Endometrium (tissue), 2 donors: ENCODE data around the gene CBFA2T2.
A peak's percentile ranks its signal among the peaks of the same experiment; 100 is the strongest.
"Not testable (repeated sequence)": the region's sequence is repeated elsewhere in the genome, so short reads cannot be mapped to it uniquely, and the experiment has no call there.

Experiments used
- FAIRE-seq: peaks from 2 replicates; lab custom pipeline; 2012; peaks lifted over from hg19 to GRCh38; lab: Jason Lieb, UNC
- donor health status: control.
- donor health status: control.

The CBFA2T2 gene

DNA sequence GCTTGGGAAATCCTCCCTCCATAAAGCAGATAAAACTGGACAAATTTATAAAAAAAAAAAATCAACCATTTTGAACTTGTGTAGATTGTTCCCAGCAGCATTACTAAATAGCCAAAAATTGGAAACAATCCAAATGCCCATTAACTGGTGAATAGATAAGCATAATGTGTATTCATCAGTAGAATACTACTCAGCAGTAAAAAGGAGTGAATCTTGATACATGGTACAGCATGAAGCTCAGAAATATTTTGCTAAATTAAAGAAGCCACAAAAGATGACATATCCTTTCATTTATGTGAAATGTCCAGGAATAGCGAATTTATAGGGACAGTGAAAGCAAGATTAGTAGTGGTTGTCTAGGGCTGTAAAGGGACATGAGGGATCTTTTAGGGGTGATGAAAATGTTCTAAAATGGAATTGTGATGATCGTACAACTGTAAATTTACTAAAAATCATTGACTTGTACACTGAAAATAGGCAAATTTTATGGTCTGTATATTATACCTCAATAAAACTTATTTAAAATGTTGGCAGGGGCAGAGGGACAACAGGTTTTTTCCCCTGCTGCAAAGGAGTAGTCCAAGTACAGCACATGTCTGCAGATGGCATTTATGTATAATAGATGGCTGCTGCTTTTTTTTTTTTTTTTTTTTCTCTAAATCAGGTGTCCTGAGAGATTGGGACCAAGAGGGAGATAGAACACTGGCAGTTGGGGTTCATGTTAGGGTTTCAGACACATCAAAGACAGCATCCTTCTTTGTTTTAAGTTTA lies 59.5 kb downstream of the CBFA2T2 start:
- no peak for FAIRE-seq

DNA sequence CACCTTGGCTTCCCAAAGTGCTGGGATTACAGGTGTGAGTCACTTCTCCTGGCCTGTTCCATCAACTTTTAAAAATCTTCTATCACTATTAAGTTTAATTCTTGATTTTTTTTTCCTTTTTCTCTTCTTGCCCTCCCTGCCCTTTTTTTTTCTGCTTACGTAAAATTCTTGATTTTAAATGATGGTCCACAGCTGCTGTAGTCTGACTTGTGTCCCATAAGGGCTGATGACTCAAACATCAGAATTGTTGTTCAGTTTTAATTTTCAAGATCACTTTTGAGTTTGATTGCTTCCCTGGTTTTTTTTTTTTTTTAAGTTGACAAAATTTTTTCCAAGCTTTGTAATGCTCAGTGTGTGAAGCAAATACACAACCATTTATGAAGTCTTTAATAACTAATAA lies 61.9 kb downstream of the CBFA2T2 start:
- FAIRE-seq, result no peak

DNA sequence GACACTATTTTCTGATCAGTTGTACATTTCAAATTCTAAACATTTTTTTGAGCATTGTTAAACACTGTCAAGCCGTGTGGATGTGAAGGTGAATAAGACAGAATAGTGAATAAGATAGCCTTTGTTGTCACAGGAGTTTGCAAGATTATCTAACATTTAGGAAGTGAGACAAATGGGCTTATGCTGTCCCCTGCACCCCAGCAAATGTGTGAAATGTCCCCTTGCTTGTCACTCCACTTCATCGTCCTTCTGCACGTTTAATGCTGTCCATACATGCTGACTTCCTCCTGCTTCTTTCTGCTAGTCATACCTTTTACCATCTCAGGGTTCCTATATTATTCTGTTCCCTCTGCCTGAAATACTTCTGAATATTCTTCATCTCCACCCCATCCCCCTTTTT lies 62.6 kb downstream of the CBFA2T2 start:
- FAIRE-seq, result no peak

DNA sequence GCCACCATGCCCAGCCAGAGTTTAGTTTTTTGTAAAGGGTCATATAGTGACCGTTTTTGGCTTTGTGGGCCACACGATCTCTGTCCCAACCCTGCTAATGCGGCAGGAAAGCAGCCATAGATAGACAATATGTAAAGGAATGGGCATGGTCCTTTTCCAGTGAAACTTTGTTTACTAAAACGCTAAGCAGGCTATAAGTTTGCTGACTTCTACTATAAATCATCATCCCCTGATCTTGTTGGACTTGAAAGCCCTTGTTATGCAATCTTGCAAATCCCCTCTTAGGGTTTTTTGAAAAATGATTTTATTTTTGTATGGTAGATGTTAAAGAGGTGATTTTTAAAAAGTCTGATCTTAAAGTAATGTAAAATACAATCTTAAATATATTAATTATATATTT lies 63.6 kb downstream of the CBFA2T2 start:
- no peak for FAIRE-seq

DNA sequence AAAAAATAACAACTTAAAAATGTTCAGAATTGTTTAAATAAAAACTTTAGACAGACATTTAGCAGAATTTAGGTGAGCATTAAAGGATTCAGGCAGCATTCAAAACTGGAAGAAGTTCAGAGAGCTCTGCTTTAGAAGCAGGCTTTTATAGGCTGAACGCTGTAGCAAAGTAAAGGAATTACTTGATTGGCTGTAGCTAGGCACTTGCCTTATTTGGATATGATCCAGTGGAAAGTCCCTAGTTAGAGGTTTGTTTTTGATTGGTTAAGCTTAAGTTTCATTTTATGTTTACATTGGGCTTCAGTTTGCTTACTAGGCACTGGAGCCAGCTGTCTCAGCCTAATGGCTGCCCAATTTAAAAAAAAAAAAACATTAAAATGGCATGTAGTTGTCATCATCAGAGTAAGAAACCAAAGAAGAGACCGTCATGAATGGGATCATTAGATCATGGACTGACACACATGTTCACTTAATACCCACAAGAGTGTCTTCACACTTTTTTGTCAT lies 65.1 kb downstream of the CBFA2T2 start:
- FAIRE-seq, result peak; percentile 97

DNA sequence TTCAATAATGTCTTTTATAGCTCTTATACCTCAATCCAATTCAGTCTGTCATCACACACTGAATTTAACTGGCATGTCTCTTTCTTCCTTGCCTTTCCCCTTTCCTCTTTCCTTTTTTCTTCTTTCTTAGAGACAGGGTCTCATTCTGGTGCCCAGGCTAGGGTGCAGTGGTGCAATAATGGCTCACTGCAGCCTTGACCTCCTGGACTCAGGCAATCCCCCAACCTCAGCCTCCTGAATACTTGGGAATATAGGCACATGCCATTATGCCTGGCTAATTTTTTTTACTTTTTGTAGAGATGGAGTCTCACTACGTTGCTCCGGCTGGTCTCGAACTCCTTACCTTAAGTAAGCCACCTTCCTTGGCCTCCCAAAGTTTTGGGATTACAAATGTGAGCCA lies 65.9 kb downstream of the CBFA2T2 start:
- FAIRE-seq, result no peak

DNA sequence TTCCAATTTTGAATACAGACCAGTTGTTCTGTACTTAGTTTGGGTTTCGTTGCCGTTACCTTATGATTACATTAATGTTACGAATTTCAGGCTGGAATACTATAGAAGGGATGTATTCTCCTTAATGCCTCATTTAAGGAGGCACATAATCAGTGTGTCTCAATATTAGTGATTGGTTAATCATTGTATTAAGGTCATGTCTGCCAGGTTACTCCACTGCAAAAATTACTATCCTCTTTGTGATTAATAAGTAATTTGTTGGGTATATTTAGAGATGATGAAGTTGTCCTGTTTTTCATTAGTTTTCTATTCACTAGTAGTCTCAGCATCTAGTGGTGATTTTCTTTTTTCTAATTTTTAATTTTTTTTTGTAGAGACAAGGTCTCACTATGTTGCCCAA lies 66.3 kb downstream of the CBFA2T2 start:
- FAIRE-seq, result no peak

DNA sequence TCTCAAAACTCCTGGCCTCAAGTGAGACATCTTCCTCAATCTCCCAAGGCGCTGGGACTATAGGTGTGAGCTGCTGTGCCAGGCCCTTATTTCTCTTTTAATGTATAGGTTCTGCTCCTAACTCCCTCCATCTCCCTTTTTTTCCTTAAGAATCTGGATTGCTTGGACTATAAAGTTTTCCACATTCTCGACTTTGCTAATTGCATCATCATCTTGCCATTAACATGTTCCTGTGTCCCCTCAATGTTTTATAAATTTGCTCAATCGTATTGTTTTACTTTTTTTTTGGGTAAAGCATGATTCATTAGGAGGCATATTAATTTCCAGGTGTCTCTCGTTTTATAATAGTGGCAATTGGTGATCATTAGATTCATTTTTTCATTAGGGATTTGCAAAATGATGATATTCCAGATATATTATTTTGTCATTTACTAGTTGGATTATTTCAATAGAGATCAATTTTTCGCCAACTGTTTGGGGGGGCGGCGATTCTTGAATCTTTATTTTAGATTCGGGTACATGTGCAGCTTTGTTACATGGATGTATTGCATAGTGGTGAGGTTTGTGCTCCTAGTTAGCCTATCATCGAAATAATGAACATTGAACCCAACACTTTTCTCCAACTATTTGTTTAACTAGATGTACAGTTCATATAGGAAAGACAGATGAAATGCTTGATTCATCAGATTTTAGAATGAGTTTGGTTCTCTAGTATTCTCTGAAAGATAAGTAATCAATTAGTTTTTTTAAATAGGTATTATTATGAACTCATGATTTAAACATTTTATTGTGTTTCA lies 68.7 kb downstream of the CBFA2T2 start:
- FAIRE-seq, result no peak

DNA sequence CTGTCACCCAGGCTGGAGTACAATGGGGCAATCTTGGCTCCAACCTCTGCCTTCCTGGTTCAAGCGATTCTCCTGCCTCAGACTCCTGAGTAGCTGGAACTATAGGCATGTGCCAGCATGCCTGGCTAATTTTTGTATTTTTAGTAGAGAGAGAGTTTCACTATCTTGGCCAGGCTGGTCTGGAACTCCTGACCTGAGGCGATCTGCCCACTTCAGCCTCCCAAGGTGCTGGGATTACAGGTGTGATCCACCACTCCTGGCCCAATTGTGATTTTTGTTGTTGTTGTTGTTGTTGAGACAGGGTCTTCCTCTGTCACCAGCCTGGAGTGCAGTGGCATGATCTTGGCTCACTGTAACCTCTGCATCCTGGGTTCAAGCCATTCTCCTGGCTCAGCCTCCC lies 69.3 kb downstream of the CBFA2T2 start:
- no peak for FAIRE-seq

DNA sequence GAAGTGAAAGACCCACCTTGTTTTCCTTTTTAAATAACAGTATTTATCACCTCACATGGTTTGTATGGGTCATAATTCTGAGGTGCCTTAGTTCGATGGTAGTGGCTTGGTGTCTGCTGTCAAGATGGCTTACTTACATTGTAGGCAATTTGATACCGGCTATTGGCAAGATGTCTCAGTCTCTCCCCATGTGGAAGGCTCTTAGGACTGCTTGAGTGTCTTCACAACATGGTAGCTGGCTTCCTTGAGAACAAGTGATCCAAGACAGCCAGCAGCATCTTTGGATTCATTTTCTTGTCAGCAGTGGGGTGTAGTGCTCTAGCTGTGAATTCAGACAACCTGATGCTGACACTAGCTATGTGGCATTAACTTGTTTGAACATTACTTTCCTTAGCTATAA lies 70.1 kb downstream of the CBFA2T2 start:
- no peak for FAIRE-seq

DNA sequence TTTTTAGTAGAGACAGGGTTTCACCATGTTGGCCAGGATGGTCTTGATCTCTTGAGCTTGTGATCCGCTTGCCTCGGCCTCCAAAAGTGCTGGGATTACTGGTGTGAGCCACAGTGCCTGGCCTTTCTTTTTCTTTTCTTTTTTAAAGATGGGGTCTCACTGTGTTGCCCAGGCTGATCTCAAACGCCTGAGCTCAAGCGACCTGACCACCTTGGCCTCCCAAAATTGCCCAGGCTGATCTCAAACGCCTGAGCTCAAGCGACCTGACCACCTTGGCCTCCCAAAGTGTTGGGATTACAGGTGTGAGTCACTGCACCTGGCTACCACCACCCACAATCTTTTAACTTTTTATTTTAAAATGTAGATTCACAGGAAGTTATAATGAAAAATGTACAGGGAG lies 71.2 kb downstream of the CBFA2T2 start:
- not testable (repeated sequence) for FAIRE-seq

DNA sequence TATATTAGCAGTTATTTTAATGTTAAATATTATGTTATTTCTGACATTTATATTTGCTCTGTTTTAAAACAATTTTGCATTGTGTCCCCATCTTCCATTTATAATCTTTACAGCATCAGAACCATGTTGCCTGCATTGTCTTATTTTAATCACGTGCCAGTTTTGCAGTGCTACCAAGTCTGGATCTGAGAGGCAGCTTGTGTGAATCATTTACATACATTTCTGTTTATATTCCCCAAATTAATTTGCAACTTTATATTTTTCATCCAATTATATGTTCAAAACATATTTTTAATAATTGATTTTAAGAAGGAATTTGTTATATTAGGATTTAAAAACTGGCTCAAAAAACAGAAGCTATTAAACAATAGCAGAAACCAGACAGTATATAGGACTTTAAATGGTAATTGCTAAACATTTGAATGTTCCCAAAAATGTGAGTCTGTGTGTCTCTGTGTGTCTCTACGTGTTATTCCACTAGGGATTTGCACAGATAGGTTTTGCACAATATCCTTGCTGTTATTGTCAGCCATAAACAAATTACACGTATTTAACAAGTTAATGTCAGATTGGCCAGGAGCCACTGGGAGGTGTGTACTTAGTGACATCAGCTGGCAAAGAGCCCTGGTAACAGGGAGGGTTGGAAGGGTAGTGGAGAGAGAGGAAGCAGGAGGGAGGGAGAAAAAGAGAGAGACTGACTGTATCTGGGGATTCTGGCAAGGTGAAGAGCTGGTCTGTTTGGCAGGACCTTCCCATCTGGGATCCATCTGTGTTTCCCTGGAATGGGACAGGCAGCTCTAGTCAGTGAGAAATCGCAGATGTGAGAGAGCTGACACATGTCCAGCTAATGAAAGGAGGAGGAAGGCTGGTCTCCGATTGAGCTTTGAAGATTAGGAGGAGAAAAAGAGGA lies 72.1 kb downstream of the CBFA2T2 start:
- peak; percentile 71 for FAIRE-seq

DNA sequence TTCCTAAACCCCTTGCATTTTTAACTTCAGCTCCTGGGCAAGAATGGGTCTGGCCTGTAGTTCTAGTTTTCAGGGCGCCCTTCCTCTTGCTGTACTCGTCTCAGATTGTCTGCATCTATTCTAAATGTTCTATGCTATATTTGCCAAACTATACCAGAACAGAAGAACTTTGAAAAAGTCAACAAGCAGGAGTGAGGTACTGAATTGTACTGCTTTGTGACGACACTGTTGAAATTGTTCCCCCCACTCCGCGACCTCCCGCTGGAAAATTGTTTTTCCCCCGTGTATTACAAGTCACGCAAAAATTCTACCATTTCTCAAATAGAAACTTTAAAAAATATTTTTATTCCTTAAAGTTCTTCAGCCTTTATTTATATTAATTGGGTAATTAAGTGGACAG lies 73.9 kb downstream of the CBFA2T2 start:
- FAIRE-seq, result no peak

DNA sequence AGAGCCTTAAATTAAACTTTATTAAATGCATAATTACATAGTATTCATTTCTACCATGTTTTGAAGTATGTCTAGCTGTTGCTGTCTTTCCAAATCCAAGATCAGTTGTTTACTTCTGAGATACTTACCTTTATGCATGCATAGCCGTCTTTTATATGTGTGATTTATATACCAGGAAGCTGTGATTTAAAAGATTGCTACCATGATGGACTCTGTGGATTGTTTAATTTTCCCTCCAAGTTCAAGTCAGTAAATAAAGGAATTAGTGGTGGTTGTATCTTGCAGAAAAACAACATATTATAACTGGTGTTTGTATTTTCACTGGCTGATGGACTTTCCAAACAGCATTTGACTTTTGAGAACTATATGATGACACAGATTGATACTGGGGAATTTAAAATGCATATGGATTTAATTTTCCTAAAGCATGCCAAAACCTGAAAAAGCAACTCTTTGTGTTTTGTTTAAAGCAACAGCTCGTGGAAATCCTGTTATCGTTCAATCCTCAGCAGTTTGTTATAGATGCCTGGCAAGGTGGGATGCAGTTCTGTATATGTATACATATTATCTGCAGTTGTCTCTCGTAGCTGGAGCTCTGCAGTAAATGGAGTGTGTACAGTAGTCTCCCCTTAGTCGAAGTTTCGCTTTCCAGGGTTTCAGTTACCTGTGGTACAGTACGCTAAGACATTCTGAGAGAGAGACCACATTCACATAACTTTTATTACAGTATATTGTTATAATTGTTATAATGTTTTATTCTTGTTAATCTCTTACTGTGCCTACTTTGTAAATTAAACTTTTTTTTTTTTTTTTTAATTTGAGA lies 77.1 kb downstream of the CBFA2T2 start:
- no peak for FAIRE-seq

DNA sequence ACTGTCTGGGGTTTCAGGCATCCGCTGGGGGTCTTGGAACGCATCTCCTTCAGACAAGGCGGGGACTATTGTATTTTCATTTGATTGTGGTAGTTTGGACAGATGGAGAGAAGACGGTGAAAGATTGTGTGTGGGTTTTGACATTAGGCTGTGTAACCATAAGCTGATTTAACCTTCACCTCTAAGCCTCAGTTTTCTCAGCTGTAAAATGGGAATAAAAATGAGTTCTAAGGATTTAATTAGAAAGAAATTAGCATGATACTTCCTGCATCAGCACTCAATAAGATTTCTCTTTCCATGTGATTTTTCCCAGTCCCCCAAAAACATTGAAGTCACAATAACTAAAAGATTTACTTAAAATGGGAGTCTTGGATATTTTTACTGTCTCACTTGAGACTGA lies 78.1 kb downstream of the CBFA2T2 start:
- no peak for FAIRE-seq

DNA sequence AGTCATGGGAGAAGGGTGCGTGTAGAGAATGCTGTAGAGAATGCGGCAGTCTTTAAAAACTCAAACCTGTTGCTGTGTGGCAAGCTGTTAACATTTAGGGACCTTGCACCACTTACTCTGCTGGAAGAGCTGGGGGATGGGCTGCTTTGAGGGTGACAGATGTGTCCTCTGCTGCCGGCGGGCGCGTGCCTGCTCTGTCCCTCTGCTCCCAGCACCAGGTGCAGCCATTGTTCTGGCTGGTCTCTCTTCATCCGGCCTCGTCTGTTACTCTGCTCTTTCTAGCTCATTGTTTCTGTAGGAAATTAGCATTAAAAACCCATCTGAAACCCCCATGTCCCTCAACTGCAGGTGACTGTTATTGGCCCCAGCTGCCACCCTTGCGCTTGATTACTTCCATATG lies 78.5 kb downstream of the CBFA2T2 start:
- no peak for FAIRE-seq

DNA sequence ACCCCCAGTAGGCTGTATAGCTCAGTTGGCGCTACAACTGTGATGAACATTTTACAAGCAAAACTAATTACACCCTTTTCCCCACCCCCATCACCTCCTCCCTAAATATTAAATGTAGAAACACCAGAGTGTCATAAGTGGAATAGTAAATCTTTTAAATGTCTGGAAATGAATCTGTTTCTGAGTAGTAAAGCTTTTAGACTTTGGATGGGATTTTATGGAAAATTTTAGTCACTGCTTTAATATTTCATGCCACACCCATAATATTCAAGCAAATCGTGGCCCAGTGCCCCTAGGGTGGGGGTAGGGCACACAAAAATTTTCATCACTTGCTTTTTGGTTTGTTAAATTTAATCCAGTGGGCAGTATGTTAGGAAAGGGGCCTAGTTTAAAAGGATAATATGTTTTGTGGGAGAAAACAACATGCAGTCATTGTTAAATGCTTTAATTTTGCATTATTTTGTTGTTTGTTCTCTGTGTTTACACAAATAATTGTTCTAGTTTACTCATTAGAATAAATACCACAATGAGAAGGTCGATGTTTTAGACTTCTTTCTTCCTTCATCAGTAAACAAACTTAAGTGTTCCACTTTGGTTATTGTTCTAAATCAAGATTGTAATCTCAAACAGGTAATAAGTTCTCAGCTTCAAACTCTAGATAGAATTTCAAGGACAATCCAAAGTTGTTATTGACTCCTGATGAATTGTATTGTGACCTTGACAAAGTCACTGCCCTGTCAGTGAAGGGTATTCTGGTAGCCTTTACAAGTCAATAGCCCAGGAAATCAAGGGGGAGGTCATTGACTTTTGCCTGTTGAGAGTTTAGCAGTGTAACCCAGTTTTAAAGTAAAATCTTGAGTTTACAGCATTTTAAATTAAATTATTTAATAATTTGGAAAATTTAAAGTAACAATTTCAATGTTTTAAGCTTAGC lies 79.2 kb downstream of the CBFA2T2 start:
- no peak for FAIRE-seq

DNA sequence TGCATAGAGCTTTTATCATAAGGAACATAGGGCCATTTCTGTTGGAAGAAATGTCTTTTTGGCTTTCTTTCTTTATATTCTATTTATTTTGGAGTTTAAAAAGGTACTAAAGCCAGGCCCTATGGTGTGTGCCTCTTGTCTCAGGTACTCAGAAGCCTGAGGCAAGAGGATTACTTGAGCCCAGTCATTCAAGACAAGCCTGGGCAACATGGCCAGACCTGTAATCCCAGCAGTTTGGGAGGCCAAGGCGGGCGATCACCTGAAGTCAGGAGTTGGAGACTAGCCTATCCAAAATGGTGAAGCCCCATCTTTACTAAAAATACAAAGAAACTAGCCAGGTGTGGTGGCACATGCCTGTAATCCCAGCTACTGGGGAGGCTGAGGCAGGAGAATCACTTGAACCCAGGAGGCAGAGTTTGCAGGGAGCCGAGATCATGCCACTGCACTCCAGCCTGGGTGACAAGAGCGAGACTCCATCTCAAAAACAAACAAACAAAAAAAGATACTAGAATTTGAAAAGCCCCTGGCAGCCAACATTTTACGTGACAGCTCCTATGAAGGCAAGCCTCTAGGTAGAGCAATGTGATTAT lies 80.0 kb downstream of the CBFA2T2 start:
- FAIRE-seq, result no peak

DNA sequence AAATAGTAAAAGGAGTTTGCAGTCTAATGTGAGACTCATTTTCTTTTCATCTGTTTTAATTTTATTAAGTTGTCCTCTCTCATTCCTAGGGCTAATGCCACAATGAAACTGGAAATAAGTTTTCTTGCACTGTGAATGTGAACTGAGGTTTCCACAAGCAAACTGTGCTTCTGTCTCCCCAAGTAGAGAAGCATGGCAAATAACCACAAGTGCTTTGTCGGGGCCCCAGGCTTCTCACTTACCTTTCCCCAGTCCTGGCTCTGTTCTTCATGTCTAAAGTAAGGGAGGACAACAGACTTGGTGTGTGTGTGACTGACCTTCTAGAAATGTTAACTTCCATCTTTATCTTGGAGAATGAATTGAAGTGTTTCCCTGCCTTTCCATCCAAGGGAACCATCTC lies 80.8 kb downstream of the CBFA2T2 start:
- FAIRE-seq, result no peak

DNA sequence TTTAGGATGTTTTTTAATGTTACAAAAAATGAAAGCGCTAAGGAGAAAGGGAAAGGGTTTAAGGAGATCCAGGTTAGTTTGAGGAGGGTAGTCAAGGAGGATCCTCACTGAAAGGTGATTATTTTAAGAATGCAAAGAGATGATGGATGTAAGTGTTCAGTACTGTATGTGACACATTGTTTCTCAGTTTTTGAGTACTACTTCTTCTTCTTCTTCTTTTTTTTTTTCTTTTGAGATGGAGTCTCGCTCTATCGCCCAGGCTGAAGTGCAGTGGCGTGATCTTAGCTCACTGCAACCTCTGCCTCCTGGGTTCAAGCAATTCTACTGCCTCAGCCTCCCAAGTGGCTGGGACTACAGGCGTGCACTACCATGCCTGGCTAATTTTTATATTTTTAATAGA lies 83.4 kb downstream of the CBFA2T2 start:
- not testable (repeated sequence) for FAIRE-seq
